ENCODE measurements around the gene TPGS2.
"Not testable (repeated sequence)": the region's sequence is repeated elsewhere in the genome, so short reads cannot be mapped to it uniquely, and the experiment has no call there.

The TPGS2 gene

GRCh38 chr18:36819621-36820020 lies 9.2 kb downstream of the TPGS2 start:
- DNase-seq: no peak

GRCh38 chr18:36818652-36819051 lies 10.2 kb downstream of the TPGS2 start:
- no peak for DNase-seq

- no peak for DNase-seq
Observed at GRCh38 chr18:36817039-36817438, 11.8 kb downstream of the TPGS2 start.

GRCh38 chr18:36816096-36816495 lies 12.7 kb downstream of the TPGS2 start:
- not testable (repeated sequence) for DNase-seq

- DNase-seq: no peak
Observed at GRCh38 chr18:36814994-36815393, 13.8 kb downstream of the TPGS2 start.

- no peak for DNase-seq
Observed at GRCh38 chr18:36813824-36814223, 15.0 kb downstream of the TPGS2 start.

GRCh38 chr18:36813101-36813775 lies 15.6 kb downstream of the TPGS2 start:
- no peak for DNase-seq

GRCh38 chr18:36812678-36813077 lies 16.1 kb downstream of the TPGS2 start:
- DNase-seq: no peak

- DNase-seq: no peak
Observed at GRCh38 chr18:36811955-36812354, 16.8 kb downstream of the TPGS2 start.

- no peak for DNase-seq
Observed at GRCh38 chr18:36811430-36811829, 17.4 kb downstream of the TPGS2 start.

- no peak for DNase-seq
Observed at GRCh38 chr18:36809590-36810381, 19.0 kb downstream of the TPGS2 start.

GRCh38 chr18:36808681-36809080 lies 20.1 kb downstream of the TPGS2 start:
- no peak for DNase-seq

- no peak for DNase-seq
Observed at GRCh38 chr18:36805105-36805504, 23.7 kb downstream of the TPGS2 start.

- no peak for DNase-seq
Observed at GRCh38 chr18:36798738-36799473, 29.9 kb downstream of the TPGS2 start.

- no peak for DNase-seq
Observed at GRCh38 chr18:36792634-36793283, 36.0 kb downstream of the TPGS2 start.

- no peak for DNase-seq
Observed at GRCh38 chr18:36786686-36787085, 42.1 kb downstream of the TPGS2 start.

GRCh38 chr18:36783792-36784191 lies 45.0 kb downstream of the TPGS2 start:
- DNase-seq: no peak

GRCh38 chr18:36782710-36783109 lies 46.1 kb downstream of the TPGS2 start:
- no peak for DNase-seq

GRCh38 chr18:36780748-36781147 lies 48.1 kb downstream of the TPGS2 start:
- DNase-seq: no peak

- DNase-seq: no peak
Observed at GRCh38 chr18:36777566-36777965, 51.2 kb downstream of the TPGS2 start.

- no peak for DNase-seq
Observed at GRCh38 chr18:36776650-36777049, 52.2 kb downstream of the TPGS2 start.

GRCh38 chr18:36775396-36775795 lies 53.4 kb downstream of the TPGS2 start:
- no peak for DNase-seq

- DNase-seq: no peak
Observed at GRCh38 chr18:36772241-36772723, 56.5 kb downstream of the TPGS2 start.
